Neural cell (in vitro differentiated cells): ENCODE measurements around the gene NPFF. TPM values are rescaled to one million over a fixed set of nuclear protein-coding genes. Genes with fewer than 3 reads are reported as not detected.

Experiments used
- H2AFZ ChIP-seq: fragments of 200-600, 300-800 bp; sonication (generic), shearing (Covaris generic); 2 replicates; pipeline ENCODE4 v1.6.0; 2014; ENCODE audit warnings: low read depth, mild to moderate bottlenecking, antibody characterized with exemption, low read length, moderate library complexity
- H3F3A ChIP-seq: fragments of 200-600 bp; shearing (Covaris generic); 2 replicates; pipeline ENCODE4 v1.6.1; 2016; ENCODE audit warnings: mild to moderate bottlenecking, moderate library complexity, mixed read lengths, antibody characterized with exemption, low read length; ENCODE audit not compliant: insufficient read depth, poor library complexity, severe bottlenecking
- H3K27ac ChIP-seq: fragments of 200-600, 300-800 bp; sonication (generic), shearing (Covaris generic); 2 replicates; pipeline ENCODE4 v1.5.1; 2014; ENCODE audit warnings: mild to moderate bottlenecking, low read length, moderate library complexity
- H3K27me3 ChIP-seq: fragments of 300-800, 200-600 bp; sonication (generic), shearing (Covaris generic); 2 replicates; pipeline ENCODE4 v1.6.0; 2014; ENCODE audit warnings: mild to moderate bottlenecking, low read depth, low read length, moderate library complexity; ENCODE audit not compliant: insufficient read depth
- H3K36me3 ChIP-seq: fragments of 300-800, 200-600 bp; sonication (generic), shearing (Covaris generic); 2 replicates; pipeline ENCODE4 v1.5.1; 2014; ENCODE audit warnings: mild to moderate bottlenecking, antibody characterized with exemption, low read length, moderate library complexity; ENCODE audit not compliant: insufficient read depth
- H3K4me2 ChIP-seq: fragments of 300-800, 200-600 bp; sonication (generic), shearing (Covaris generic); 2 replicates; pipeline ENCODE4 v1.6.0; 2014; ENCODE audit warnings: mild to moderate bottlenecking, low read length
- H3K4me3 ChIP-seq: fragments of 300-800, 200-600 bp; sonication (generic), shearing (Covaris generic); 2 replicates; pipeline ENCODE4 v1.5.1; 2014; ENCODE audit warnings: mild to moderate bottlenecking, low read length, moderate library complexity
- H3K79me2 ChIP-seq: fragments of 200-600 bp; shearing (Covaris generic); replicated peaks from 2 replicates; pipeline ENCODE4 v1.6.0; 2014; ENCODE audit warnings: mild to moderate bottlenecking, low read length, moderate library complexity; ENCODE audit not compliant: insufficient read depth
- H3K9ac ChIP-seq: fragments of 300-800, 200-600 bp; sonication (generic), shearing (Covaris generic); 2 replicates; pipeline ENCODE4 v1.6.1; 2016; ENCODE audit warnings: mild to moderate bottlenecking, low read length, mixed read lengths
- H3K9me2 ChIP-seq: fragments of 200-600 bp; shearing (Covaris generic); 2 replicates; pipeline ENCODE4 v1.6.1; 2016; ENCODE audit warnings: mild to moderate bottlenecking, low read length, mixed read lengths; ENCODE audit not compliant: insufficient read depth
- H3K9me3 ChIP-seq: fragments of 200-600, 300-800 bp; sonication (generic), shearing (Covaris generic); 2 replicates; pipeline ENCODE4 v1.6.1; 2016; ENCODE audit warnings: mild to moderate bottlenecking, mixed run types, low read length, moderate library complexity, mixed read lengths
- H4K20me1 ChIP-seq: fragments of 200-600 bp; shearing (Covaris generic); 2 replicates; pipeline ENCODE4 v1.6.1; 2016; ENCODE audit warnings: mild to moderate bottlenecking, mixed run types; ENCODE audit not compliant: insufficient read depth
- CTCF ChIP-seq: fragments of 450-650 bp; IDR thresholded peaks from 2 replicates; pipeline ENCODE4 v1.5.1; 2014; ENCODE audit warnings: antibody characterized with exemption, mild to moderate bottlenecking, moderate library complexity; ENCODE audit not compliant: poor library complexity, severe bottlenecking
- EP300 ChIP-seq: fragments of 450-650 bp; conservative IDR thresholded peaks from 2 replicates; pipeline ENCODE4 v1.6.1; 2014; ENCODE audit warnings: antibody characterized with exemption, mild to moderate bottlenecking, moderate library complexity; ENCODE audit not compliant: poor library complexity, severe bottlenecking
- EZH2 ChIP-seq: fragments of 200-600, 300-800 bp; shearing (Covaris generic), sonication (generic); IDR thresholded peaks from 2 replicates; pipeline ENCODE4 v1.6.1; 2014; ENCODE audit warnings: antibody characterized with exemption, low read length, borderline replicate concordance, mild to moderate bottlenecking; ENCODE audit not compliant: insufficient read depth, poor library complexity, severe bottlenecking
- MXI1 ChIP-seq: fragments of 450-650 bp; conservative IDR thresholded peaks from 2 replicates; pipeline ENCODE4 v1.6.1; 2014; ENCODE audit warnings: antibody characterized with exemption, mild to moderate bottlenecking; ENCODE audit not compliant: poor library complexity, severe bottlenecking
- POLR2AphosphoS5 ChIP-seq: IDR thresholded peaks from 2 replicates; pipeline ENCODE4 v1.6.1; 2012
- RAD21 ChIP-seq: fragments of 450-650 bp; conservative IDR thresholded peaks from 2 replicates; pipeline ENCODE4 v1.6.1; 2014; ENCODE audit warnings: antibody characterized with exemption, mild to moderate bottlenecking, moderate library complexity
- SMC3 ChIP-seq: fragments of 450-650 bp; conservative IDR thresholded peaks from 2 replicates; pipeline ENCODE4 v1.6.1; 2014; ENCODE audit warnings: antibody characterized with exemption, mild to moderate bottlenecking, moderate library complexity; ENCODE audit not compliant: poor library complexity
- TAF1 ChIP-seq: IDR thresholded peaks from 2 replicates; pipeline ENCODE4 v1.6.1; 2012; ENCODE audit warnings: low read depth
- polyA plus RNA-seq: library from polyadenylated mRNA; depleted of rRNA; stranded (reverse); fragments of >200 nt; gene quantifications from 2 replicates; pipeline ENCODE4 v1.2.3, GENCODE V29; 2014
- TF ChIP-seq, protein P1 (sequence below): IDR thresholded peaks from 2 replicates; pipeline ENCODE4 v1.6.1; 2012; ENCODE audit warnings: borderline replicate concordance

NPFF gene
- polyA plus RNA-seq, 1 donor from 2014 or later = not detected

GRCh38 chr12:53514628-53515290 lies 7.5 kb upstream of the NPFF start:
- Histone ChIP-seq H2AFZ (no peak overlapping the region), H3K36me3 (no peaks in the 10 kb centered on the region), H3K27me3 (no peaks in the 10 kb centered on the region), H3K4me3 (no peak overlapping the region), H3K9me2 (no peaks in the 10 kb centered on the region), H3K27ac (no peak overlapping the region), H3K9me3 (no peaks in the 10 kb centered on the region), H4K20me1 (no peaks in the 10 kb centered on the region), H3K4me2 (no peak overlapping the region), H3K79me2 (no peaks in the 10 kb centered on the region), H3F3A (no peaks in the 10 kb centered on the region), H3K9ac (no peak overlapping the region)
- TF ChIP-seq TAF1 (no peak), POLR2AphosphoS5 (no peak), MXI1 (no peak)
- TF ChIP-seq, protein P1, sequence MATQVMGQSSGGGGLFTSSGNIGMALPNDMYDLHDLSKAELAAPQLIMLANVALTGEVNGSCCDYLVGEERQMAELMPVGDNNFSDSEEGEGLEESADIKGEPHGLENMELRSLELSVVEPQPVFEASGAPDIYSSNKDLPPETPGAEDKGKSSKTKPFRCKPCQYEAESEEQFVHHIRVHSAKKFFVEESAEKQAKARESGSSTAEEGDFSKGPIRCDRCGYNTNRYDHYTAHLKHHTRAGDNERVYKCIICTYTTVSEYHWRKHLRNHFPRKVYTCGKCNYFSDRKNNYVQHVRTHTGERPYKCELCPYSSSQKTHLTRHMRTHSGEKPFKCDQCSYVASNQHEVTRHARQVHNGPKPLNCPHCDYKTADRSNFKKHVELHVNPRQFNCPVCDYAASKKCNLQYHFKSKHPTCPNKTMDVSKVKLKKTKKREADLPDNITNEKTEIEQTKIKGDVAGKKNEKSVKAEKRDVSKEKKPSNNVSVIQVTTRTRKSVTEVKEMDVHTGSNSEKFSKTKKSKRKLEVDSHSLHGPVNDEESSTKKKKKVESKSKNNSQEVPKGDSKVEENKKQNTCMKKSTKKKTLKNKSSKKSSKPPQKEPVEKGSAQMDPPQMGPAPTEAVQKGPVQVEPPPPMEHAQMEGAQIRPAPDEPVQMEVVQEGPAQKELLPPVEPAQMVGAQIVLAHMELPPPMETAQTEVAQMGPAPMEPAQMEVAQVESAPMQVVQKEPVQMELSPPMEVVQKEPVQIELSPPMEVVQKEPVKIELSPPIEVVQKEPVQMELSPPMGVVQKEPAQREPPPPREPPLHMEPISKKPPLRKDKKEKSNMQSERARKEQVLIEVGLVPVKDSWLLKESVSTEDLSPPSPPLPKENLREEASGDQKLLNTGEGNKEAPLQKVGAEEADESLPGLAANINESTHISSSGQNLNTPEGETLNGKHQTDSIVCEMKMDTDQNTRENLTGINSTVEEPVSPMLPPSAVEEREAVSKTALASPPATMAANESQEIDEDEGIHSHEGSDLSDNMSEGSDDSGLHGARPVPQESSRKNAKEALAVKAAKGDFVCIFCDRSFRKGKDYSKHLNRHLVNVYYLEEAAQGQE = no peak

DNA sequence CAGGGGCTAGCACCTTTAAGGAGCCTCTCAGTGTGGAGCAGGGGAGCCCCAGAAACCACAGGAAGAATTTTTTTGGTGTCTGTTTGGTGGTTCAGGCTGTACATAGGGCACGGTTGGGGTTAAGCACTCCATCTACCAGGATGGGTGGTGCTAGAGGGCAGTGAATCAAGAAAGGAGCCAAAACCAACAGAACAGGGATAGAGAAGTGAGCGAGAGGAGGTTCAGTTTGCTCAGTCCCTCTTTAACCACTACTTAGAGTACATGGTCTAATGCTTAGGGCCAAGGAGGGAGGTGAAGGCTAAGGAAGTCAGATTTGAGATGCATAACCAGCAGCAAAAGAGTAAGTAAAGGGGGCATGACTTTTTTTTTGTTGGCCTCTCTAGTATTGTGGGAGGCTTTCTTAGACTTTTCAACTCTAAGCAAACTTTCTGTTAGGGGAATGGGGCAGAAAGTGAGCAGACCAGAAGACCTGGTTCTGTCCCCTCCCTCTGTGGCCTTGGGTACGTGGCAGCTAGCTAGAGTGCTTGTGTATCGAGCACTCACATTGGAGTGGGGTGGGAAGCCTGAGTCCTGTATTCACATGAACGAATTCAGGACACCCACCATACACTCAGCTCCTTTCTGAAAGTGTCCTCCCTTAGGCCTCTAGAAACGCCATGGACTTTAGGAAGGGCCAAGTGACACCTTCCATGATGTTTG lies 6.6 kb upstream of the NPFF start:
- Histone ChIP-seq H3K27ac (no peak overlapping the region), H3K9me3 (no peaks in the 10 kb centered on the region), H4K20me1 (no peaks in the 10 kb centered on the region), H2AFZ (no peak overlapping the region), H3F3A (no peaks in the 10 kb centered on the region), H3K4me2 (no peak overlapping the region), H3K36me3 (no peaks in the 10 kb centered on the region), H3K9me2 (no peaks in the 10 kb centered on the region), H3K9ac (no peak overlapping the region), H3K27me3 (no peaks in the 10 kb centered on the region), H3K4me3 (no peak overlapping the region), H3K79me2 (no peaks in the 10 kb centered on the region)
- TF ChIP-seq EP300 (no peak), EZH2 (no peak), POLR2AphosphoS5 (no peak), MXI1 (no peak), RAD21 (no peak), CTCF (no peak), TAF1 (no peak), SMC3 (no peak)
- TF ChIP-seq, protein P1 = no peak
